Epithelial cell of esophagus (primary cell): ENCODE results near the gene USP12.
A peak's percentile ranks its signal among the peaks of the same experiment; 100 is the strongest.

Source experiments
- DNase-seq: peaks from one replicate; pipeline ENCODE4 v3.0.0; 2010; ENCODE audit warnings: low read depth
- H3K4me3 ChIP-seq: 2 replicates; pipeline ENCODE4 v1.5.1; 2011; ENCODE audit warnings: mild to moderate bottlenecking, low read length, control low read depth
- CTCF ChIP-seq: IDR thresholded peaks from 2 replicates; pipeline ENCODE4 v1.5.1; 2011; ENCODE audit warnings: low read depth, mild to moderate bottlenecking, low read length, control low read depth, inconsistent platforms; ENCODE audit not compliant: insufficient read depth; ENCODE audit errors: missing control alignments

The USP12 gene

GRCh38 chr13:27026396-27026795 lies 145.2 kb downstream of the USP12 start:
- DNase-seq, result no peak
- TF ChIP-seq CTCF, result no peak
- H3K4me3 ChIP-seq, result no peak overlapping the region

GRCh38 chr13:27024776-27025492 lies 146.7 kb downstream of the USP12 start:
- no peak for TF ChIP-seq CTCF
- no peak overlapping the region for H3K4me3 ChIP-seq
- no peak for DNase-seq

DNA sequence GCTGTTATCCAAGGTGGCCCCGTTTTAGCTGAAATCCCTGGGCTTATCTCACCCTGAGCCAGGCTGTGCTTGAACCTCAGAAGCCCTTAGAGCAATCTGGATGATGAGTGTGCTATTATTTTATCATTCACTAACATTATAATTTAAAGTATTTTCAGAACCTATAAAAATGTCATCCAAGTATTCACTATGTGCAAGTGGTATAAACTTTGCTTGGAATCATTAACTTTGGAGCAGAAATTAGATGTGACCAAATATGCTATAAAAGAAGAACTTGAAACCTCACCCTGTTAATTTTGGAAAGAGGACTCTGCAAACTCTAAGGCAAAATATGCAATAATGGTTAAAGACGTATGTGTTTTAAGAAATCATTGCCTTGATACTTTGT lies 147.5 kb downstream of the USP12 start:
- no peak for TF ChIP-seq CTCF
- H3K4me3 ChIP-seq, result no peak overlapping the region
- no peak for DNase-seq

GRCh38 chr13:27023385-27024073 lies 148.1 kb downstream of the USP12 start:
- DNase-seq, result no peak

GRCh38 chr13:27022571-27023311 lies 148.9 kb downstream of the USP12 start:
- H3K4me3 ChIP-seq, result no peak overlapping the region
- no peak for TF ChIP-seq CTCF
- peak; percentile 55 for DNase-seq

More at GRCh38 chr13:27023385-27024073, 148.1 kb downstream of the USP12 start:
- no peak for TF ChIP-seq CTCF
- no peak overlapping the region for H3K4me3 ChIP-seq

DNA sequence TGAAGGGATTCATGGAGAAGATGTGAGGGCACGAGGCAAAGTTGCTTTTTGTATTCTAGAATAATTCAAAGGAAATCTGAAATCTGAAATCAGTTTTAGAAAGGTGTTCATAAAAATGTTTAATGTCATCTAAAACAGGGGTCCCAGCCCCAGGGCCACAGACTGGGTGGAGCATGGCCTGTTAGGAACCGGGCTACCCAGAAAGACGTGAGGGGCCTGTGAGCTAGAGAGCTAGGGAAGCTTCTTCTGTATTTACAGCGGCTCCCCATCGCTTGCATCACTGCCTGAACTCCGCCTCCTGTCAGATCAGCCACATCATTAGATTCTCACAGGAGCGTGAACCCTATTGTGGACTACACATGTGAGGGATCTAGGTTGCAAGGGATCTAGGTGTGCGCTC lies 151.2 kb downstream of the USP12 start:
- no peak for TF ChIP-seq CTCF
- DNase-seq, result no peak
- H3K4me3 ChIP-seq, result no peak overlapping the region
